Right ventricle myocardium inferior (tissue), 1 donor: ENCODE measurements around the gene FYB1. TPM values are rescaled to one million over a fixed set of nuclear protein-coding genes. Genes with fewer than 3 reads are reported as not detected.
"Not testable (repeated sequence)": the region's sequence is repeated elsewhere in the genome, so short reads cannot be mapped to it uniquely, and the experiment has no call there.

Experiments used
- ATAC-seq: fragments of 200-7000 bp; cut with Tn5 transposase; one replicate; pipeline ENCODE4 v1.9.1; 2020; ENCODE audit warnings: mild to moderate bottlenecking, moderate library complexity
- DNase-seq: peaks from one replicate; pipeline ENCODE4 v3.0.0; 2021; ENCODE audit errors: missing footprints
- intact Hi-C: fragments of 100-400 bp; cut with DNase I; formaldehyde crosslinking; loops from one replicate; pipeline ENCODE4 v1.11.0; 2022
- long read RNA-seq: library from polyadenylated mRNA; unstranded; transcript quantifications from one replicate; pipeline ENCODE4 v2.0.0, GENCODE V29; 2021
- total RNA-seq: library from RNA; stranded (reverse); fragmentation: NEBNext Ultra II Directional; extraction: Animal tissue kit (Norgen Biotek cat#: 25700); gene quantifications from one replicate; pipeline ENCODE4 v1.2.1, GENCODE V29; 2021
- donor health status: DM: no; HTN: yes; CAD: no; lungs with severe emphysema.

Gene FYB1, protein sequence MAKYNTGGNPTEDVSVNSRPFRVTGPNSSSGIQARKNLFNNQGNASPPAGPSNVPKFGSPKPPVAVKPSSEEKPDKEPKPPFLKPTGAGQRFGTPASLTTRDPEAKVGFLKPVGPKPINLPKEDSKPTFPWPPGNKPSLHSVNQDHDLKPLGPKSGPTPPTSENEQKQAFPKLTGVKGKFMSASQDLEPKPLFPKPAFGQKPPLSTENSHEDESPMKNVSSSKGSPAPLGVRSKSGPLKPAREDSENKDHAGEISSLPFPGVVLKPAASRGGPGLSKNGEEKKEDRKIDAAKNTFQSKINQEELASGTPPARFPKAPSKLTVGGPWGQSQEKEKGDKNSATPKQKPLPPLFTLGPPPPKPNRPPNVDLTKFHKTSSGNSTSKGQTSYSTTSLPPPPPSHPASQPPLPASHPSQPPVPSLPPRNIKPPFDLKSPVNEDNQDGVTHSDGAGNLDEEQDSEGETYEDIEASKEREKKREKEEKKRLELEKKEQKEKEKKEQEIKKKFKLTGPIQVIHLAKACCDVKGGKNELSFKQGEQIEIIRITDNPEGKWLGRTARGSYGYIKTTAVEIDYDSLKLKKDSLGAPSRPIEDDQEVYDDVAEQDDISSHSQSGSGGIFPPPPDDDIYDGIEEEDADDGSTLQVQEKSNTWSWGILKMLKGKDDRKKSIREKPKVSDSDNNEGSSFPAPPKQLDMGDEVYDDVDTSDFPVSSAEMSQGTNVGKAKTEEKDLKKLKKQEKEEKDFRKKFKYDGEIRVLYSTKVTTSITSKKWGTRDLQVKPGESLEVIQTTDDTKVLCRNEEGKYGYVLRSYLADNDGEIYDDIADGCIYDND
- total RNA-seq, result 4.7 TPM
- long read RNA-seq, partial matches to known transcripts, result 1 of 1 reads
- long read RNA-seq, other reads (novel, unspliced or antisense), result 0 of 1 reads

DNA sequence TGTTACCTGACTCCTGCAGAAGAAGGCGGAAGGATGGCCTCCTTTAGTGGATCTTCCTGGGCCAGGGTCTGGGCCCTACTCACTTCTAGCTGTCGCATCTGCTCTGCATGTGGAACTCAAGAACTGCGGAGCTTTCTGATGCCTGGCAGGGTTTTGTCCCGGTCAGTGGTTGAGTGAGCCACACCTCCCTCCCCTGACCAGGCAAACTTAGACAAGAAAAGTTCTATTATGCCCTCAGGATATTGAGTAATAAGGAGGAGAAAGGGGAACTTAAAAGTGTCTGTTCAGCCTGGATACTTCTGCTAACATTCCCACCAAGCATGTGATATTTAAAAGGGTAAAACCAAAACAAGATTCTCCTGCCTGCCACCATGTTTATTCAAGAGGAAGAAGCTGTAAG, at the start of gene FYB1:
Gene FYB1, minus strand, starts transcription at position 127 of the 400 bp plus-strand sequence. CDS start 16,603 bp downstream, outside the sequence.
- DNase-seq (peak; percentile 83), ATAC-seq (peak; percentile 82)
- intact Hi-C loops, result loop anchor here (2.0 kb wide), 1 partner anchor 353 kb away; no protein-coding TSS in a partner anchor

DNA sequence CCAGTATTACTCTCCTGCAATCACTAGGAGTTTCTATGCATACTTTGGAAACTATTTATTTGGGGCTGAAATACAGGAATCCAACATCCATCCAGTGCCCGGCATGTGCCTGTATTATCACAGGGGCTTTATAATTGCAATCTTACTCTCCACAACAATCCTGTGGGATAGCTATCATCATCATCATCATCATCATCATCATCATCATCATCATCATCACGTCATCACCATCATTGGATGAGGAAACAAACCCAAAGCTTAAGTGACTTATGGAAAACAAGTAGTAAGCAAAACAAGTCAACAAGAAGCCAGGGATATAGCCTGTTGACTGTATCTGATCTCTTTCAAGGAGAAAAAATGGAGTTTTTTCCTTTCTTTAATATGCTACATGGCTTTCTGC, 47.8 kb upstream of the FYB1 start:
- intact Hi-C loops, result no loop called here
- ATAC-seq, result no peak
- DNase-seq, result no peak

DNA sequence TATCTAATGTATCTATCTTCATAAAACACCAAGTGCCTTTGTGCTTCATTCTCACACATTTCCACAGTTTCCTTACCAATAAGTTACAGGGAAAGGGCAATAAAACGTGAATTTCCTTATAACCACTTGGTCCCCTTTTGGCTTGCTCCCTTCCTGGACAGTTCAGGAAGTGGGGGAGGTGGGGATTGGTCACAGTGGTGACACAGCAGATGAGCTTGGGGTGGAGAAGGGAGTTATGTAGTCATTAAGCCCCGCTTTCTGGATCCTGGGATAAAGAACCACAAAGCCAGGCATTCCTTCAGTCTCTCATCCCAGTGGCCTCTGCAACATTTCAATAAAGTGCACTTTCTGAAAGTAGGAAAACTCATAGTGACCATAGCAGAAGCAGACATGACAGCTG, 47.1 kb upstream of the FYB1 start:
- intact Hi-C loops, result no loop called here
- DNase-seq, result no peak
- no peak for ATAC-seq

DNA sequence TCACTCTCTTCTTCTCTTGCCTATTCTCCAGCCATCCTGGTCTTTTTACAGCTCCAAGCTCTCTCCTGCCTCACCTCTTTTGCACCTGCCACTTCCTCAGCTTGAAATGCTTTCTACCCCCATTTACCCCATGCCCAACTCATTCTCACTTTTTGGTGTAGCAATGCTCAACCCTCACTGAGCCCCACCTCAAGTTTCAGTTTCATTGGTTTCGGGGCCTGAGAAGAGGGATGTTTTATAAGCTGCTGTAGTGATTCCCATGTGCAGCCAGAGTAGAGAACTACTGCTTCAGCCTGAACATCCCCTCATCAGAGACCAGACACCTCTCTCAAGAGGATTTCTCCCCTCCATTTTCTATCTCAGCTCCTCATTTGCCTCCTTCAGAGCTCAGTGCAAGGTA, 45.2 kb upstream of the FYB1 start:
- DNase-seq (no peak), ATAC-seq (no peak)
- intact Hi-C loops, result no loop called here

DNA sequence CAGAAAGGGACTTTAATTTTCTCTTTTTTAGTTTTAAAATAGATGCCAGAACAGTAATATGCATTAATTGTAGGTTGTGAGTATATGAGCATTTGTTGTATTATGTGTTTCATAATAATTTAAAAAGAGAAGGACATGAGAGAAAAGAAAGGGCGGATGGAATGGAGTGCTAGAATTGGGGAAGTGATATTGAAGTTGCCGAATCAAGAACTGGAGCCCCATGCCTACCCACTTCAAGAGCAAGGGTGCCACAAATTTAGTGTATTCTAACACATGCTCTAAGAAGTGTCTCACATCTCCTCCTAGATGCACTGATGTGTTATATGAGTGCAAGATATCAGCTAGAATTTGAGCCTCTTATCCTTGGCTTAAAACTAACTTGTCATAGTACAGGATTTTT, 43.6 kb upstream of the FYB1 start:
- intact Hi-C loops, result no loop called here
- no peak for ATAC-seq
- no peak for DNase-seq

DNA sequence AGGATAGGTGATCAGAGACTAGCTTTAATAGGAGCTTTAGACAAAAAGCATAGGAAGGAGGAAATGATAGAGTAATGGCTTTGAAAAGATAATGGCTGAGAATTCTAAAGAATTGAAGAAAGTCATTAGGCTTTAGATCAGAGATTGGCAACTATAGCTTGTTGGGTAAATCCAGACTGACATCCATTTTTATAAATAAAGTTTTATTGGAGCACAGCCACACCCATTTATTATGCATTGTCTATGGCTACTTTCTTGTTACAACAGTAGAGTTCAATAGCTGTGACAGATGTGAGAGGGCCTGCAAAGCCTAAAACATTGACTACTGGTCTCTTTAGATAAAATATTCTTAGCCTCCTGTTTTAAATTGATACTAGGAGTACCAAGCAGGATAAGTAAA, 40.7 kb upstream of the FYB1 start:
- intact Hi-C loops, result no loop called here
- no peak for DNase-seq
- no peak for ATAC-seq

DNA sequence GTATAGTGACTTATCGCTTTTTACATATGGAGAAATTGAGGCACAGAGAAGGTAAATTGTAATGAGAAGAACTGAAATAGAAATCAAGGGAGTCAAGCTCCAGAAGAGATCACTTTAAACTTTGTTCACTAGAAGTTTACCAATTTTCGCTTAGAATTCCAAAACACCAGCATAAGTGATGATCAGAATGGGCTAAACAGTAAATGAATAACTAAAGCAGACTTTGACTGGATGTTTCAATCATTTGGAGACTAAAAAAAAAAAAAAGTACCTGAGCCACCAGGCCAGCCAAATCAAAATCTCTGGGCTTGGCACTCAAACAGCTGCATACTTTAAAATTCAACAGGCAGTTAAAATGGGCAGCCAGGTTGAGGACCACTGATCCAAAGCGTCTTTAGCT, 38.2 kb upstream of the FYB1 start:
- DNase-seq (no peak), ATAC-seq (no peak)
- intact Hi-C loops, result no loop called here

DNA sequence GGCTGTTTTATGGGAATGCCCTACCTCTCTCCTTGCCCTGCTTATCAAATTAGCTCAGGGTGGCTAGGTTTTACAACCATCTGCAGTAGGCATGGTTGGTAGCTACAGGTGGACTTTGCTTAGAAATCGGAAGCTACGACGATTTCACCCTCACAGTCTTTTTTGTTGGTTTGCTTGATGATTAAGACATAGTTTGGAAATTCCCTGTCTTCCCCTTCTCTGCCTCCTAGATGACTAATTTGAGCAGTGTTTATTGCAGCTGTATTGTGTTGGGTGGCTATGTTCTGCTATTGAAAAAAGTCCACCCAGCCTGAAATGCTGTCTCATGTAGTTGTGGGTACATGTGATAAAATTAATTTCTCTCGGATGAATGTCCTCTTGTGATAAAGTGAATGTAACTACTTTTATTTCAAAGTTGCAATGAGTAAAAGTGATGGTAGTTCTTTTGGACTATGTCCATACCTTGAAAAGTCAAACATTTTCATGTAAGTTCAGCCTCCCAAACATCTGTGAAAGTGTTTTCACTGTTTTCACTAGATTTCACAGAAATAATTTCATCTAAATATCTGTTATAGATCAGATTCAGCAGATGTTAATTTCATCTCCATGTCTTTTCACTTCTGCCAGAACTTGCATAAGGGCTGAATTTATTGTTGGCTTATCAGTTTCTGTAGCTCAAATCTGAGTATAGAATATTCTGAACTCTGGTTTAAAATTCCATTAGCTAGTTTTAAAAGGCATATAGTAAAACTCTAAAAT, 37.3 kb upstream of the FYB1 start:
- intact Hi-C loops, result no loop called here
- no peak for DNase-seq
- ATAC-seq, result peak; percentile 56

DNA sequence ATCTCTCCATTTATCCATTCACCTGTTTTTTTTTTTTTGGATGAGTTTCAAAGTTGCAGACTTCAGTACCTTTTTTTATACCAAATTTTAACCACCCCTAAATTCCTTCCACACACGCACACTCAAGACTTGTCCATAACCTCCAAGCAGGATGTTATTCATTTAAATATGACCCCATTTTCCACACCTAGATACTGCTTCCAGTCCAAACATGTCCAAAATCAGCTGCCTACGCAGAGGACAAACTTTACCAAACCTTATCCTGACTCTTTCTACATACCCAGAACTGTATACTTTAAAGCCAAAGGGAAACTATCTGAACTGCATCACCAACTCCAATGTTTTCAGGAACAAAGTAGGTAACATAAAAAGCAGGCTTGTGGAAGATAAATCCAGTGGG, 36.0 kb upstream of the FYB1 start:
- ATAC-seq (no peak), DNase-seq (no peak)
- intact Hi-C loops, result no loop called here

DNA sequence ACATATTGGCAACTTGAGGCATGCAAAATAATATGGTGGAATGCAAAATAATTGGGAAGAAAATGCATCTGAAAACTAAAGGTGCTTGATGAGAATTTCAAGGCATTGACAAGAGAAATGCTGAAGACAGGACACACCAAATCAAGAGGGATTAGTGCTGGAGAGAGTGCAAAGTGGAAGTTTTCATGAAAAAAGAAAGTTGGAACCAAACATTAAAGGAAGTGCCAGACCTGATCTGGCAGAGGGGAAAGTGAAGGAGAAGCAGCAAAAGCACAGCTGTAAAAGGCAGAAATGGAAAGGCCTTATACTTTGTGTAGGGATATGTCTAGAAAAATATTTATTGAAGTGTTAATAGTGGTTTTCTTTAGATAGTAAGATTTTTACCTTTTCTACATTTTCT, 35.3 kb upstream of the FYB1 start:
- DNase-seq, result no peak
- no peak for ATAC-seq
- intact Hi-C loops, result no loop called here

DNA sequence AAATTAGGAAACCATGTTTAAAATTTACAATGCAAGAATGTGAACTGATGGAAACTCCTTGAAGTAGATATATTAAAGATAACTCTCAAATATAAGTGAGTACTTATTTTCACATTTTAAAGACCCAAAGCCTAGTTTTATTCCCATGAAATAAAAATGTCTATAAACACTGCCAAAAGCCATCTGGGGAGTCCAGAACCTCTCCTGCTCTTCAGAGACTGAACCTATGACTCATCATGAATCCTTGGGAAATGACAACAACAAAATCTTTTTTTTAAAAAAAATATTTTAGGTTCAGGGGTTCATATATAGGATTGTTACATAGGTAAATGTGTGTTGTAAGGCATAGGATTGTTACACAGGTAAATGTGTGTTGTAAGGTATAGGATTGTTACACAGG, 33.8 kb upstream of the FYB1 start:
- no peak for DNase-seq

DNA sequence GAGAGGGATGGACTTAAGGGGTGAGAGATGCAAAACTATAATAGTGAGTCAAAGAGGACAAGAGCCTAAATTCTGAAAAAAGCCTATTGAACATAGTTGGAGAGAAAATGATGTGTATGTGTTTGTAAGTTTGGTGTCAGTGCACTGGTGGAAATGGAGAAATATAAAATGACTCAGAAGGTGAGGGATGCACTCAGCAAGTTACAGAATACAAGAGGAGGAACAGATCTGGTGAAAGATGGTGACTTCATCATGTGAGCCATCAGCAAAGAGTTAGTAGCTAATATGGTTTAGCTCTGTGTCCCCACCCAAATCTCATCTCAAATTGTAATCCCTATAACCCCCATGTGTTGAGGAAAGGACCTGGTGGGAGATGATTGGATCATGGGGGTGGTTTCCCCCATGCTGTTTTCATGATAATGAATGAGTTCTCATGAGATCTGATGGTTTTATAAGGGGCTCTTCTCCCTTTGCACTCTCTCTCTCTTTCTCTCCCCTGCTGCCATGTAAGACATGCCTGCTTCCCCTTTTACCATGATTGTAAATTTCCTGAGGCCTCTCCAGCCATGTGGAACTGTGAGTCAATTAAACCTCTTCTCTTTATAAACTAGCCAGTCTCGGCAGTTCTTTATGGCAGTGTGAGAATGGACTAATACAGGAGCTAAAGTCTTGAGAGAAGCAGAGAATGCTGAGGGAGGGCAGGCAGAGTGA, 30.4 kb upstream of the FYB1 start:
- intact Hi-C loops, result no loop called here
- DNase-seq, result no peak
- no peak for ATAC-seq

More for the DNA sequence above, 33.8 kb upstream of the FYB1 start:
- intact Hi-C loops, result no loop called here
- no peak for ATAC-seq

DNA sequence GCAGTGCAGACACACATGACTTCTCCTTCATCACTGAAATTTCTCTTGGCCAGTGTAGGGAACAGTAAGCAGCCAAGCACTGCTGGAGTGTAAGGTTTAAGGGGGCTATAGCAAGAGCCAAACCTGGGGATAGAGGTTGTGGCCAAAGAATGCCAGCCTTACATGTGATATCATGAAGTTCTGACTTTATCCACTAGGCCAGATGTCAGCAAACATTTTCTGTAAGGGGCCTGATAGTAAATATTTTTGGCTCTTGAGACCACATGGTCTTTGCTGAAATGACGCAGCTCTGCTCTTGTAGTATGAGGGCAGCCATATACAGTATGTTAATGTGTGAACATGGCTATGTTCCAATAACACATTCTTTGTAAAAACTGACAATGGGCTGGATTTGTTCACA, 29.7 kb upstream of the FYB1 start:
- DNase-seq, result no peak
- intact Hi-C loops, result no loop called here
- no peak for ATAC-seq

DNA sequence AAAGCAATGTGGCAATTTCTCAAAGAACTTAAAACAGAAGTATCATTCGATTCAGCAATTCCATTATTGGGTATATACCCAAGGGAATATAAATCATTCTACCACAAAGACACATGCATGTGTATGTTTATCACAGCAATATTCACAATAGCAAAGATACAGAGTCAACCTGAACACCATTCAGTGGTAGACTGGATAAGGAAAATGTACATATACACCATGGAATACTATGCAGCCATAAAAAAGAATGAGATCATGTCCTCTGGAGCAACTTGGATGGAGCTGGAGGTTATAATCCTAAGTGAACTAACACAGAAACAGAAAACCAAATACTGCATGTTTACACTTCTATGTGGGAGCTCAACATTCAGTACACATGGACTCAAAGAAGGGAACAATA, 21.4 kb upstream of the FYB1 start:
- intact Hi-C loops, result no loop called here
- ATAC-seq (no peak), DNase-seq (no peak)

DNA sequence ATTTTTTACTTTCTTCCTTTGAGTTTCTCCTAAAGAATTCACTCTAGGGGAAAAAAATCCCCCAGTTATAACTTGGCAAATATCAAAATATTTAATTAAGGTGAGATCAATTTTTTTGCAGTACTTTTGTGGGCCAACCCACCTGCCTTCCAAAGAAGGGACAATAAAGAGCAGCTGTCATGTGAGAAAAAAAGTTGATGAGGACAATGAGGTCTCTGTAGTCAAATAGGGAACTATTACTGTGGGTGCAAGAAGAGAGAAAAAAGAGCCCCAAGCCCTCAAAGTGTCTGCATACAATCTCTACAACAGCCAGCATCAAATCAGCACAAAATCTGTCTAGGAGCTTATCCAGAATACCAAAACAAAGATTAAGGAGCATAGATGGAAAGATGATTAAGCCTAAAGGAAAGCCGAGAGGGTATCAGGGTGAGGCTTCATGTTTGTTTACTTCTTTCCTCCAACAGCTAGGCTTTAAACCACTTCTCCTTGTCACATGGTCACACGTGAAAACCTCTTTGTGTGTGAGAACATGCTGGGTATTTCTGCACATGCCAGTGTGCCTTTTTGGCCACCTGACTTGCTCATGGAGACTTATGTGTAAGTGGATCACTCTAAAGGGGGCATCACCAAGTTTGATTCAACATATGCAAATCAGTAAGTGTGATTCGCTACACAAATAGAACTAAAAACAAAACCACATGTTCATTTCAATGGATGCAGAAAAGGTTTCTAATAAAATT, 19.2 kb upstream of the FYB1 start:
- no peak for DNase-seq
- ATAC-seq, result no peak
- intact Hi-C loops, result no loop called here

DNA sequence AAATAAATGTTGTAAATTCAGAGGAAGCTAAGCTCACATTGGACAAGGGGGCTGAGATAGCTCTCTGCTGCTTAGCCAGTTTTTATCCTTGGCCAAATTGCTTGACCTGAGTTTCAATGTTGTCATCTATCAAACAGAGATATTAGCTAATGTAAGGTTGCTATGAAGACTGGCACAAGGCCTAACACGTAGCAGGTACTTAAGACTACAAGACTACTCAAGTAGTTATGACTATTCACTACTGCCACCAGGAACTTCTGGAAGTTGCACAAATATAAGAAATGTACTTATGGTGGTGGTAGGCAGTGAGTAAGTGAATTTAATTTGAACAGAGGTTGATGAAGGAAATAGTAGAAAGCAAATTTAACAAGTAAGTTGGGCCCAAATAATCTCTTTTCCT, 17.4 kb upstream of the FYB1 start:
- ATAC-seq, result no peak
- DNase-seq, result no peak
- intact Hi-C loops, result no loop called here

DNA sequence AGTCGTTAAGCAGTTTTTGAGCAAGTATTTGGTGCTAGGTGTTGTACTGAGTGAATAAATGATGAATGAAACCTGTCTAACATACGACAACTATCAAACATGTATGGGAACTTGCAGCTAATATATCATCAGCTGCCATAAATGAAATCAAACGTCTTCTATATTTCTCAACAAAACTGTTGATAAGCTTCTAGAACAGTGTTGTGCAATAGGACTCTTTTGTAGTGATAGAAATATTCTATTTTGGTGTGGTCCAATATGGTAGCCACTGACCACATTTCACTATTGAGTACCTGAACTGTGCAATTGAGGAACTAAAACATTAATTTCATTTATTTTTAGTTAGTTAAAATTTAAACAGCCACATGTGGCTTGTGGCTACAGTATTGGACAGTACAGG, 16.3 kb upstream of the FYB1 start:
- DNase-seq (no peak), ATAC-seq (no peak)
- intact Hi-C loops, result no loop called here

DNA sequence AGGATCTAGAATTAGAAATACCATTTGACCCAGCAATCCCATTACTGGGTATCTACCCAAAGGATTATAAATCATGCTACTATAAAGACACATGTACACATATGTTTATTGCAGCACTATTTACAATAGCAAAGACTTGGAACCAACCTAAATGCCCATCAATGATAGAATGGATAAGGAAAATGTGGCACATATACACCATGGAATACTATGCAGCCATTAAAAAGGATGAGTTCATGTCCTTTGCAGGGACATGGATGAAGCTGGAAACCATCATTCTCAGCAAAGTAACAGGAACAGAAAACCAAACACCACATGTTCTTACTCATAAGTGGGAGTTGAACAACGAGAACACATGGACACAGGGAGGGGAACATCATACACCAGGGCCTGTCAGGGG, 15.1 kb upstream of the FYB1 start:
- DNase-seq, intact Hi-C loops, ATAC-seq: not testable (repeated sequence)
